ENCODE measurements around the gene KCNJ15. TPM values are rescaled to one million over a fixed set of nuclear protein-coding genes. Genes with fewer than 3 reads are reported as not detected.

KCNJ15 gene
- total RNA-seq, 1 experiment from 2014 or later = not detected

DNA sequence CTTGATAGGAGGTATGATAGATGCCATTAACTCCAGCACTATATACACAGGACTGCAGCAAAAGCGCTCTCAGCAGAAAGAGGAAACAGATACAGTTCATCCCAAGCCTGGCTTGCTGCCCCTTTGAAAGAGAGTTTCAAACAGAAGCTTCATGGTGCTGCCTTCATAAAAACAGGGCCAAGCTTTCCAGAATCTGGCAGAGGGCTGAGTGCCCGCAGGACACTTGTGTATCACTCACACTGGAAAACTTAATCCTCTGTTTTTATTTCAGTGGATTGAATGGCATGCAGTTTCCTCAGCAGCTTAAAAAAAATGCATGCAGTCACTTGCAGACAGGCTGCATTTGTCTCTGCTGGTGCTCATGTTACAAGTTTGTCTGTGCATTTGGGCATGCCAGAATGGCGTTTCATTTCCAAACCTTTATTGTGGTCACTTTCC lies 40.4 kb downstream of the KCNJ15 start:
- no peak for DNase-seq (ENCODE audit: low spot score)

DNA sequence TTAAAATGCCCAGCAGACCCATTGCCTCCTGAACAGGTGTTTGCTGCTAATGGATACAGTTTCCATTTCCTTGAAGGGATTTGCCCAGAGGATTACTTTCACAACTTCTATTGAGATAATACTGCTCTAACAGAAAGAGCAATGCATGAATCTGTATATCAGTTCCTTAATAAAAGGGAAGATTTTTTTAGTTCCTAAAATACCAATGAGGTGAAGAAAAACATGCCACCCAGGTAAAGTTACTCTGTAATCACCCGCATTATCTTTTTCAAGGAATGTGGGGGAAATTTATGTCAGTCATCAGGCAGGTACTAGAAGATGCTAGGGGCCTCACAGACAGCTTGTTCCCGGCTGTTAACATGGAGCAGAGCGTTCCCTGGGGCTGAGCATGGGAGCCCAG lies 41.1 kb downstream of the KCNJ15 start:
- no peak for DNase-seq (ENCODE audit: low spot score)

DNA sequence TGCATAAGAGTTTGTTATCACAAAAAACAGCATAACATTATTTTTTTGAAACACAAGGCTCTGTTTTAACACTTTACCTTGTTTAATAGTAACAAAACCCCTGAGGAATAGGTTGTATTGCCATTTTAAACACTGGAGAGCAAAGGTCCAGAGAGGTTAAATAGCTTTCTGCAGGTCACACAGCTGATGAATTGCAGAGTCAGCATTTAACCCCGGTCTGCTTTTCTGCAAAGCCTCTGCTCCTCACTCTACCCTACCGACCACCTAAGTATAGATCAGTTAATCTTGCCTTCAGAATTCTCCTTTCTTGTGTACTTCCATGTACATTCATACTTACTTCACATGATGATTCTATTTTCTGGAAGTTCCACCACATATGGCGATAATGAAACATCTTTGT lies 42.0 kb downstream of the KCNJ15 start:
- no peak for DNase-seq (ENCODE audit: low spot score)

DNA sequence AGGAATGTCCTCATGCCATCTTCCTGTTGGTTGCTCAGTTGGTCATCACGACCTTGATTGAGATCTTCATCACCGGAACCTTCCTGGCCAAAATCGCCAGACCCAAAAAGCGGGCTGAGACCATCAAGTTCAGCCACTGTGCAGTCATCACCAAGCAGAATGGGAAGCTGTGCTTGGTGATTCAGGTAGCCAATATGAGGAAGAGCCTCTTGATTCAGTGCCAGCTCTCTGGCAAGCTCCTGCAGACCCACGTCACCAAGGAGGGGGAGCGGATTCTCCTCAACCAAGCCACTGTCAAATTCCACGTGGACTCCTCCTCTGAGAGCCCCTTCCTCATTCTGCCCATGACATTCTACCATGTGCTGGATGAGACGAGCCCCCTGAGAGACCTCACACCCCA lies 42.9 kb downstream of the KCNJ15 start:
- no peak for DNase-seq (ENCODE audit: low spot score)

DNA sequence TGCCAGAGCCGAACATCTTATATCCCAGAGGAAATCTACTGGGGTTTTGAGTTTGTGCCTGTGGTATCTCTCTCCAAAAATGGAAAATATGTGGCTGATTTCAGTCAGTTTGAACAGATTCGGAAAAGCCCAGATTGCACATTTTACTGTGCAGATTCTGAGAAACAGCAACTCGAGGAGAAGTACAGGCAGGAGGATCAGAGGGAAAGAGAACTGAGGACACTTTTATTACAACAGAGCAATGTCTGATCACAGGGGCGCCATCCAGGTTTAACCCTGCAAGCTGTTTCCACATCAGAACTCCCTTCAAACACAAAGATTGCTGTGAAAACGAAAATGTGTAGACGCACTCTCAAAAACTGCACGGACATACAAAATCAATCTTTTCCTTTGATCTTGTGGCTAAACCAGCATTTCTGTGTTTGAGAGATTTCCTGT lies 43.4 kb downstream of the KCNJ15 start:
- no peak for DNase-seq (ENCODE audit: low spot score)

DNA sequence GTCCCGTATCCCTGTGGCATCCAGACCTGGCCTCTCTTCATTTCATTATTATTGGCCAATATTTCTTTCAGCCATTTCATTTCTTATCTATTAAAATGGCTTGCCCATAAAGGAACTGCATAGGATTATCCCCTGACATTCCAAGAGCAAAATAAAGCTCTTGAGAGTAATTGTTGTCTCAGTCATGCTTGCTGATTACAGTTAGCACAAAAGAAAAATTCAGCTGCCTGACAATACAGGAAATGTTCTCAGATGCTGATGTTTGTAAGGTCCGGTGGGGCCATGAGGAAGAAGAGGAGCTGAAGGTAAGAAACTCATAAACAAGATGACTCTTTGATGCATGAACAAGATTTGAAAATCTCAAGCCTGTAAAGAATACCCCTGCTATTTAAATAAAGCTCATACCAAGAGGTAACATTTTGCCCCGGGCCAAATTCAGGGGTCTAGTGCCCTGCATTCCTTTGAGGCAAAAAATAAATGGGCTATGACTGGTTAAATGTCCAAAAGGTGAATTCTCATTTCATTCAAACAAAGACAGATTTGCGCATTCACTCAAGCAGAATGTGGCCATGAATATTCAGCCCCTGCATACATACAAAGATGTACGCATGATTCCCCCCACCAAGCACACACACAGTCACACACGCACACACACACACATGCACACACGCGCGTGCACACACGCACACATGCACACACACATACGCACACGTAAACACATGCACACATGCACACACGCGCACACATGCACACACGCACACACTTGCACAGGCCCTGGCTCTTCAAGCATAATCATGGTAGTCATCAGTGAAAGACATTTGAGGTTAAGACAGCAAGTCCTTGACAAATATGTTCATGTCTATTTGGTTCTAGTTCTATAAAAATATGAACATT lies 44.8 kb downstream of the KCNJ15 start:
- no peak for DNase-seq (ENCODE audit: low spot score)

DNA sequence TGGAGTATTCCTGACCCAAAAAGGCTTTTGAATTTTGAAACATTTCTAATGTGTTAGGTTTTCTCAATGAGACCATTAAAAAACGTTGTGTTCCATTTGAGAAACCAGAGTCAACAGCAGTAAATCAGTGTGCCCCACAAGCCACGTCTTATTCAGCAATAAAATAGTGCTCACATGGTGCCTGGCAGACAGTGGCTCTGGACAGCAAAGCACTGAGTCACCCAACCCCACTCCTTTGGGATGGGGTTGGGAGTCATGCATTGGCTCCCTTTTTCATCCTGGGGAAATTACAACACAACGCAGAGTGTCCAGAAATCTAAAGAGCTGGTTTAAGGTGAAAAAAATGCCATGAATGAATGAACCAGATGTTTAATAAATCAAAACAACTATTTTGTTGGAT lies 46.5 kb downstream of the KCNJ15 start:
- no peak for DNase-seq (ENCODE audit: low spot score)

DNA sequence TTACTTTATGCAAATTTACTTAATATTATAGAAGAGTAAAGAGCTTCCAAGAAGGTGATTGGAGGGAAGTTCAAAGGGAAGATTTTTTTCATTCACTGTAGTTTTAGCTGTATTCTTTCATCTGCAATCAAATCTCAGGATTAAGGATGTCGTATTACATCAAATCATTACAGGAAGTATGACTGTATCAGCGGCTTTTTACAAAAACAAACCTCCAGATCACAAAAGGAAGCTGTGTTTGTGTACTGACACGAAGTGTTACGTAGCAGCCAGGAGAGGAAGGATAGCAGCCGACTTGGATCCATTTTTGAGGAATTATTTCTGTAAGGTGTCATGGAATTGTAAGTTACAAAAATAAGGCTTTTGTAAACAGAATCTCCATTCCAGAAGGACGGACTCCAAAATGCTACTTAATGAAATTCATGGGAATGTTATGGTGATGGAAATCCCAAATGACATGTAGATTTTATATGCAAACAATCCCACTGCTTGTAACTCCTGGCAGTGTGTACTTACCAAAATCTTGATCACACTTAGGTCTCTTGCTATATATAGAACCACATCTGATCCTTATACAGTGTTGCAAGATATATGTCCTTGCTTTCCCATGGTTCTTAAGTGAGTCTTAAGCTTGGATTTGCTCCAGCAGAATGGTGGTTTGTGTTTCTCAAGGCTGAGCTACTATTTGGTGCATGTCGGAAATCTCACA lies 49.8 kb downstream of the KCNJ15 start:
- DNase-seq (ENCODE audit: low spot score) = no peak

DNA sequence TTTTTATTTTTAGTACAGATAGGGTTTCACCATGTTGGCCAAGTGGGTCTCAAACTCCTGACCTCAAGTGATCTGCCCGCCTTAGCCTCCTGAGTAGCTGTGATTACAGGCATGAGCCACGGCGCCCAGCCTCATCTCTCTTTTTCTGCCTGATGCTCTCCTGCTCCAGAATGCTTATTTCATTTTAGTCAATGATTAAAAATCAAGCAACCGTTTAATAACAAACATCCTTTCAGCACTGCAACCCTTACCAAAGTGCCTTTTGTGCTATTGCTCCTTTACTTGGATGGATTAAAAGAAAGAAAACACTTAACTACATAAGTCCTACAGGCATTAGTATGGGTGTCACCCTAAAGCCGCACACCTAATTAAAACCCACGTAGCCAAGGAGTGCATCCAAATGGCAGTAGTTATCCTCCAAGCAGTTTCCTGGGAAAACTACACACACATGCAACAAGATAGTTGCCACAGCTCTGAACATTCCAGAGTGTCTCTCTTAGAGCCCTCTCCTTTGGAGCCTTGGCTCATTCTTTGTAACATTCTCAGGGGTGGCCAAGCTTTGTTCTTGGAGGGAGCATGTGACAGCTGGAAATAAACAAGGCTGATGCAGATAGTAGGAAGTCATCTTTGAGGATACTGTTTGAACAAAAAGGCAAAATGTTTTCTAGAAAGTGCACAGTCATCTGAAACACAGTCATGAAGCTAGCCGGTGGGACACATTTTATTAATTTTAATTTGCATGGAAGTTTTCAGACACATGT lies 51.2 kb downstream of the KCNJ15 start:
- DNase-seq (ENCODE audit: low spot score) = no peak

DNA sequence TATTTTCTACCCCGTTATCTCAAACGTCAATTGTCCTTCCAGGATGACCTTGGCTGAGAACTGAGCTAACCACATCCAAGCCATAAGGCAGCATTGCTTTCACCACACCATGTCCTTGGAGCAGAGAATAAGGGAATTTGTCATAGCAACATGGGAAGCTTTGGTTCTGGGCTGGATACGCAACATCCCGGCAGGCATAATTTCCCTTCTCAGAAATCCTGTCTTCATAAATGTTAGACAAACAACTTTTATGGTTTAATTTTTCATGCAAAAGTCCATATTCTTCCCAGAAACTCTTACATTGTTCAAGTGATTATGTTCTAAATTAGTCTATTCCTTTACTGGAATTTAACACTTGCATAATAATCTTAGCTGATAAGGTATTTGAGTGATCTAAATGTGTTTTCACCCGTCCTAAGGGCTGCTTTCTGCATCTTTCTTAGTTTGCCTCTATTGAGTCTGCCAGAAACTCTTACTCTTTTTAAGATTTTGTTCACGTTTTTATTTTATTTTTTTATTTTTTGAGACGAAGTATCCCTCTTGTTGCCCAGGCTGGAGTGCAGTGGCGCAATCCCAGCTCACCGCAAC lies 51.8 kb downstream of the KCNJ15 start:
- no peak for DNase-seq (ENCODE audit: low spot score)

DNA sequence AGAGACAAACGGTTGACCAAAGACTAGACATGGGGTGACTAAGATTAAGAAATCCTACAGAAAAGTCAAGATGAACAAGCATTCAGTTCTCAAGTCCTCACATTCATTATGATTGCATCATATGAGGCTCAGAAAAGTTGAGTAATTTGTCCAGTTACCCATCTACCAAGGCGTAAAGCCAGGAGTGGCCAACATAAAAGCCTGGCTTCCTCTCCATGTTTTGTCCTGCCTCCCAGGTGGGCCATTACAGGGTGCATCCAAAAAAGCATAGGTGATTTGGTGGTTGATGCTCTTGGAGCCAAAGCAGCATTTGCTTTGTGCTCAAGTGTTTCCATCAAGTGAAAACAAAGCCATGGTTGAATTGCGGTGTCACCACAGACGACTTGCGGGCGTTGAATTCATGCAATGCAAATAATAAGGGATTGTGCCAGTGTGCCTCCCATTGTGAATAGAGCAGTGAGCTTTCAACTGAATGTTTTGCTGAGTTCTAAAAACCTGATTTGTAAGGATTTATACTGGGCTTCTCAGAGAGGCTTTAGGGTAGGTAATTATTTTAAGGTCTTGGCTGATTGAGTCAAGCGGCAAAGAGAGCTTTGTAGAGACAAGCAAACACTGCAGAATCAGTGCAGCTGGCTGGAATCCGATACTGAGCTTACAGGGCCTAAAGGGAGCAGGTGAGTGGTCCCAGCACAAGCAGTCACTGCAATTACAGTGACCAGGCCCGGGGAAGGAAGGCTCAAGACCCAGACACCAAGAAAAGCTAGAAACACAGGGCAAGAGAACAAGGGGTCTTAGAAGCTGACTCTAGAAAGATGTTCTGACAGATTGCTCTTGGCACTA lies 54.1 kb downstream of the KCNJ15 start:
- no peak for DNase-seq (ENCODE audit: low spot score)

DNA sequence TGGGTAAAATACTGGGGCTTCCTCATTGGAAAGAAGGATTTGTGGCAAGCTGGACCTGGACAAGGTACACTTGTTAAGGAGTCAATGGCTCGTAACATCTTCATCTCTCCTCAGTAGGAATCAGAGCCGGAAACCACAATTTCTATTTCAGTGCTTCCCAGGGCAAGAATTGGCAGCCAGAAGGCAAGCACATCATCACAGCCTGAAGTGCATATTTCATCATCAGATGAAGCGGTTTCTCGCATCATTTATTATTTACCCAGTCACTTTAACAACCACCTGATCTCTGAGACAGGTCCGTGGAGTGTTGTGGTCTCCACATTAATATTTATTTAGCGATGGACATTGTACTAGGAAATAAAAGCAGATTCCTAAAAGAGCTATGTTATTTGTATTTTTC lies 55.0 kb downstream of the KCNJ15 start:
- DNase-seq (ENCODE audit: low spot score) = no peak

DNA sequence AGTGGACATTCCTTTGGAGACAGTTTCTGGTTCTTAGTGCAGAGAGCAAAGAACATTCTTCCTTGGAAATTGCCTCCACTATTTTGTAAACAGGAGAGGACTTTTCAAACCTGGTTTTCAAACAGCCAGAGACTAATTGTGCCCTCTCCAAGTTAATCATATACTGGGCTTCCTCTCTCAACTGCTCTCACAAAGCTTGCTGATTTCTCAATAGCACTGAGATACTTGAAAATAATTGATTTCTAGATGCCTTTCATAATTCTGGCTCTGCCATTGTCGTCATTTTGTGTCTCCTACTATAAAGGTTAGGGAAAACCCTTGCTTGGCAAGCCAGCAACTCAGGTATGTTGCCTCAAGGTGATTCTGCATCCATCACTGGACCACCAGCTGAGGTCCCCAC lies 56.0 kb downstream of the KCNJ15 start:
- DNase-seq (ENCODE audit: low spot score) = no peak

DNA sequence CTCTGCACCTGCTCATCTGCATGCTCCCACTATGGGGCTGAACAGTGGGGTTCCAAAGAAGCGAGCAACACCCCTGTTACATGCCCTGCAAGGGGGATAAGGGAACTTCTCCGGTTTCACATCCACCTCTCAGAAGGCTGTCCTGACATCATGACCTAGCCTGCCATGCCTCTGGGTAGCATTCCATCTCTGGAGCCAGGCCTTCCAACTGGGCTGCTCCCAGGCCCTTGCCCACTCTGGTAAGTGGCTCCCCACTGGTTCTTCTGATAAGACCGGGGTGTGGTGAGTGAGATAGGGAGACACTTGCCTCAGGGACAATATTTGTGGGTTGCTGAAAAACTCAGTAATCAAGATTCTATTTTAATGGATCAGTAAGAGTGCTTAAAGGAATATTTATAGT lies 57.8 kb downstream of the KCNJ15 start:
- DNase-seq (ENCODE audit: low spot score) = no peak

DNA sequence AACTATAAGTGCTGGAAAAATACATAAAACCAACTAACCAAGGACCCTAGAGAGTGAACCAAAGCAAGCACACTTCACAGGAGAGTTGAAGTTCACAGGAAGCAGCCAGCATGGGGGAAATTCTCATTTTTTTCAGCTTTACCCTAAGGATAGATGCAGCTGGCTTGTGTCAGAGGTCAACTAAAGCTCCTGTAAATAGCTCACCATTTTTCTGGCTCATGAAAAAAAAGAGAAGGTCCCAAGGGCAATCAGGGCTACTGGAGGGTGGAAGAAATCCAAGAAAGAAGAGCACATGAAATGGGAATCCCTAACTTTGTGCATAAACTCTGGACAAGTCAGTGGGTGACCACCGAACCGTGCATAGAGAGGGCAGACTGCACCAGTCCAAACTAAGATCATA lies 58.3 kb downstream of the KCNJ15 start:
- no peak for DNase-seq (ENCODE audit: low spot score)

DNA sequence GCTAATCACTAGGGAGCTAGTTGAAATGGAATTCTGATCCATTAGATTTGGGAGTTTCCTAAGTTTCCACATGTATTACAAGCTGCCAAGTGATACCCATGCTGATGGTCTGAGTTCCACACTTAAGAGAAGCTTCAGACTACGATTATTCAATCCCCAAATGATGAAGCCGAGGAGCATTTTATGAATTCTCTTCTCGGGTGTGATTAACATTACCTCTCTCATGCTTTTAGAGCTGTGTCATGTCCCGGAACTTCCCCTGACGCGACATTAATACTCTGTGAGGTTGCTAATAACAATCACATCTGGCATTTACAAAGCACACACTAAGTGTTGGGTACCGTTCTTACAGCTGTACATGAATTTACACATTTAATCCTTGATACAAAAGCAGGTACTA lies 63.0 kb downstream of the KCNJ15 start:
- no peak for DNase-seq (ENCODE audit: low spot score)

DNA sequence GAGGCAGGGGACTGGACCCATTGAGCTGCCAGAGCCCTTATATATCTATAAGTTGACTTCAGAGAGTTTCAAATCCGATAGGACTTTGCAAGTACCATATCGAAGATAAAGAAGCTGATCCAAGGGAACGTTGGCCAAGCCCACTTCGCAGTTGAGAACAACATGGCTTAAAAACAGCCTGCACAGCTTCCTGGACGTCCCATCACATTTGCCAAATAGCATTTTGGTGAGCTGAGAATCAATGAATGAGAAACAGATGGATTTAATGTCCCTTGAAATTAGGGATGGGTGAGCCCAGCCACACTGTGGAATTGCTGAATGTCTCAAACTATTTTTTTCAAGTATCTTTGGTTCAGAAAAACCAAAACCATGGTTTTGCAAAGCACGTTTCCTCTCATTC lies 64.8 kb downstream of the KCNJ15 start:
- no peak for DNase-seq (ENCODE audit: low spot score)

DNA sequence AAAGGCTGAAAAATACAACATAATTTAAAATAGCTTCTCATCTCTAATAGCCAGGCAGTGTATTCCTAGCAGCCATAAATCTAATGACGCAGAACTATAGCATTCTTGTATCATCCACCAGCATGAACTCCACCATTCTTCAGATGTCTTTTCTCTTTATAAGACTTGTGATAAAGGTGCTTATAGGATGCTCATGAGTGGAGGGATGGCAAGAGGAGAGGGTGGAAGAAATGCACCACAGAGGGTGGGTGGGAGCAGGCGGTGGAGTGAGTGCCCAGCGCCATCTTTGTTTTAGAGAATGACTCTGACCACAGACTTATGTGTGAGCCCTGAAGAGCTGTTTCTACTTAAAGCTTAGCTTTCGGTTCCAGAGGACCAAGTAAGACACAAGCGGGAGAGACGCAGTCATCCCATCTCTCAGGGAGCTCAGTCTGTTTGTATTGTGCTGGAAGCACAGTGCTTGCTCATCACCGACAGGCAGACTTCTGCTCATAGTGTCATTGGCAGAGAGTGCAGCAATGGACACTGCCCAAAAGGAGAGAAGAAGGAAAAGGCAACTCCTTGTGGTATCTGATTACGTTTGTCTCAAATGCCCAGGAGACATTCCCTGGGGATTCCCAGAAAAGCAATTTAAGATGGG lies 65.6 kb downstream of the KCNJ15 start:
- no peak for DNase-seq (ENCODE audit: low spot score)

DNA sequence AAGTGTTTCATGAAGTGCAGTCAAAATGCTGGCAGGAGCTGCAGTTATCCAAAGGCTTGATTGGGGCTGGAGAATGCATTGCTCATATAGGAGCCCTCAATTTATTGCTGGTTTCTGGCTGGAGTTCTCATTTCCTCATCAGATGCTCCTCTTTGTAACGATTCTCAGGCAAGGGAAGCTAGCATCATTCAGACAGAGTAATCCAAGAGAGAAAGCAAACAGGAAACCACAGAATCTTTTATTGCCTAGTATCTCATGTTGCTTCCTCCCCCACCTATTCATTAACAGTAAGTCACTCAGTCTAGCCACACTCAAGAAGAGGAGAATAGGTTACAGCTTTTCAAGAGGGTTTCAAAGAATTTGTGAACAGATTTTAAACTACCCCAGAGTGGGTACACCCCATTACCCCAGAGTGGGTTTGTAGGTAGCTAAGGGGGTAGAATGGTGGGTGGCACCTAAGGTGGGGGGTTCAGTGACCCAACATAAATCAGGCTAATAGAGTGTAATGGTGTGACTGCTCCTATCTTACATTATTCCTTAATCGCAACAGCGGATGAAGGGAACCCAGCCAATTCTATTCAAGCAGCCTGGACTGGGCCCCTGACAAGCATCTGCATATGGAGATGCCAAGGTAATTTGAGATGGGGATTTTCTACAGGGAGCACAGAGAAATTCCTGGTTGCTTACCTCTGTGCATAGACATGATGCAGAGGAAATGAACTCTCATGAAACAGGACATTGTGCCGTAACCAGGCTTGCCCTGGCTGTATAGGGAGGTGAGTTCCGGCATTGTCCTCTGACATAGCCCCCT lies 67.1 kb downstream of the KCNJ15 start:
- DNase-seq (ENCODE audit: low spot score) = no peak

DNA sequence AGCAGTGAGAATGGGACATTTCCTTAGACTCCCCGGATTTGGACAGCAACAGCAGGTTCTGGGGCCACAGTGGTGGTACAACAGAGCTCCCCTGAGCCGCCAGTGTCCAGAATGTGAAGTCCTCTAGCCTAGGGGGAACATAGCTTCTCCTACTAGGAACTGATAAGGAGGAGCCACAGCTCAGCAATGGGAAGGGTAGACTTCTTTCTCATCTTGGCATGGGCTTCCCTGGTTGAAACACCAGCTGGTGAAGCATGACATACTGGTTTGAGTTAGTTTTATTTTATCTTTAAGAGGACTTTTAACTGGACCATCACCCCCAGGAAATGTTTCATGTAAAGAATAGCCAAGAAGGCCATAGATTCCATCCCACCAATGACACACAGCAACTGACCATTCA lies 68.4 kb downstream of the KCNJ15 start:
- DNase-seq (ENCODE audit: low spot score) = no peak

Data from HT-29 (cell line).